Suppressor macrophage (primary cell): Measurements from ENCODE around the gene CAPN3.
A peak's percentile ranks its signal among the peaks of the same experiment; 100 is the strongest.

Experiments
- DNase-seq, 4 experiments: peaks; one replicate each; pipeline ENCODE4 v3.0.0-alpha.2; 2020 to 2022

The CAPN3 gene

GRCh38 chr15:42395838-42396237 is 36.5 kb downstream of the CAPN3 start:
- no peak for DNase-seq

DNA sequence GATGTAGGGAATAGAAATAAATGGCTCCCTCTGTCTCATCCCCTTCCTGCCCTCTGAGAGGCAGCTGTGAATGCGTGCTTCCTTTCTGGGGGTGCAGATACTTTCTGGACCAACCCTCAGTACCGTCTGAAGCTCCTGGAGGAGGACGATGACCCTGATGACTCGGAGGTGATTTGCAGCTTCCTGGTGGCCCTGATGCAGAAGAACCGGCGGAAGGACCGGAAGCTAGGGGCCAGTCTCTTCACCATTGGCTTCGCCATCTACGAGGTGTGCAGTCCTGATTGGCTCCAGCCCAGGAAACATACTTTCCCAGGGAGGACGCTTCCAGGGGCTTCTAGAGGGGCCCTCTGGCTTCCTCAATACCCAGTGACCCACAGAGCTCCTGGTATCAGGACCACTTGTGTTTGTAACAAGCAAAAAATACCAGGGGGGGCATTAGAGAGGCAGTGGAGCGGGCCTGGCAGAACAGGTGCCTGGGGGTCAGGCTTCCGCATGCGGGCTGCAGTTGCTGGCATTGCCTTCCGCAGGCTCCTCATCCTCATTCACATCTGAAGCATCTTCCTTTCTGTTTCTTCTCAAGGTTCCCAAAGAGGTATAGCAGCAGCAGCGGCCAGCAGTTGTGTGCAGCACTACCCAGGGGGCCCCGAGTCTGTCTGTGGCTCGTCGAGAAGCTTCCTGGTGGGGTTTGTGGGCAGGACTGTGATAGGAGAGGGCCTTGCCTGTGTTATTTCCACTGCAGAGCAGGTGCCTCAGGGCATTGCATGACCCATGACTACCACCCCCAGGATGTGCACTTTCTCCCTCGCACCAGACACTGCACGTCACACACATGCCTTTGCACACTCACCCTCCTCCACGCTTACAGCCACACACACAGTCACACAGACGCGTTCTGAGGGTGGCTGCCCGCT is 42.5 kb downstream of the CAPN3 start:
- peak in 2 of 4 experiments; percentile 8 to 10 for DNase-seq

DNA sequence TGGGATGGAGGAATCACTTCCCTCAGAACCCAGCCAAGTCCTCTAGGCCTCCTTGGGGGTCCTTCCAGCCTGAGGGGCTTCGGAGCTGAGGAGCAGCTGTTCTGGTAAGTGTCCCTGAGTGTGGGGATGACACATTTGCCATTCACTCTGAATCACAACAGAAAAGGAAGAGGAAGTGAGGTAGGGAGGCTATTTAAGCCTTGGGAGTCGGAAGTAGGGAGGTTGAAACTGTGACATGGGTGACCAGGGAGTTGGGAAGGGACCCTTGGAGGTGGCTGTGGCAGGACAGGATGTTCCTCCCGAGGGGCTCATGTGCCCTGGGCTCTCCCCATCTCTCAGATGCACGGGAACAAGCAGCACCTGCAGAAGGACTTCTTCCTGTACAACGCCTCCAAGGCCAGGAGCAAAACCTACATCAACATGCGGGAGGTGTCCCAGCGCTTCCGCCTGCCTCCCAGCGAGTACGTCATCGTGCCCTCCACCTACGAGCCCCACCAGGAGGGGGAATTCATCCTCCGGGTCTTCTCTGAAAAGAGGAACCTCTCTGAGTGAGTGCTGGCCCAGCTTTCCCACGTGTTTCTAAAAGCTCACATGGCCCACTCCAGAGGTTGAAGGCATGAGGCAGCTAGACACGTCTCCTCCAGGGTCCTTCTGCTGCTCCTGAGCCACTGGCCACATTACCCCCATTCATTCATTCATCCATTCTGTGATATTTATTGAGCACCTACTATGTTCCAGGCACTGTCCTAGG is 43.3 kb downstream of the CAPN3 start:
- peak; percentile 33 to 77 (median 64) for DNase-seq

DNA sequence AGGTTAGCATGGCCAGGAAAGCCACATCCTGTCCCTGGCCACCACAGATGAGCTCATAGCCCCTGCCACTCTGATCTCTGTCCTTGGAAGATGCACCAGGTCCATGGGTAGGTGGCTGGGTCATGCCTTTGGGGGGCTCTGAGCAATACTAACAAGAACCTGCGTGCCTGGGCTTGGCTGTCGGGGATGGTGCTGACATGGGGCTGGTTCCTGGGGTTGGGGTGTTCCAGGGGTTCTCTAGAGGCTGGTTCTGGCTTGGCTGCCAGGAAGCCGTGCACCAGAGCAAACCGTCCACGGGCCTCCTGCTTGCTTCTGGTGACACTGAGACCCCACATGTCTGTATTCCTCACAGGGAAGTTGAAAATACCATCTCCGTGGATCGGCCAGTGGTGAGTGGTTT is 44.1 kb downstream of the CAPN3 start:
- DNase-seq: no peak

- no peak for DNase-seq
These were observed 45.3 kb downstream of the CAPN3 start for GRCh38 chr15:42404461-42405235.

GRCh38 chr15:42405863-42406482 is 46.7 kb downstream of the CAPN3 start:
- DNase-seq: peak in 2 of 4 experiments; percentile 8 to 12

GRCh38 chr15:42408178-42408577 is 48.9 kb downstream of the CAPN3 start:
- no peak for DNase-seq

- DNase-seq: no peak
These were observed 49.7 kb downstream of the CAPN3 start for GRCh38 chr15:42409011-42409410.

GRCh38 chr15:42411884-42412283 is 52.6 kb downstream of the CAPN3 start:
- DNase-seq: no peak

GRCh38 chr15:42413920-42414319 is 54.6 kb downstream of the CAPN3 start:
- no peak for DNase-seq

DNA sequence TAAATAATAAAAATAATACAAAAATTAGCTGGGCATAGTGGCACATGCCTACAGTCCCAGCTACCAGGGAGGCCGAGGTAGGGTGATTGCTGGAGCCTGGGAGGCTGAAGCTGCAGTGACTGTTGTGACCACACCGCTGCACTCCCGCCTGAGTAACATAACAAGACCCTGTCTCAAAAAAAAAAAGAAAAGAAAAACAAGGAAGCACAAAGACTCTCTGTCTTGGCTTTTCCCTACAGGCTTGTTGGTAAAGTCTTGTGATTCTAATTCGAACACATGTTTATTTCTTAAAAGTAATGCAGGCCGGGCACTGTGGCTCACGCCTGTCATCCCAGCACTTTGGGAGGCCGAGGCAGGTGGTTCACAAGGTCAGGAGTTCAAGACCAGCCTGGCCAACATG is 60.1 kb downstream of the CAPN3 start:
- DNase-seq: no peak

GRCh38 chr15:42421376-42421775 is 62.1 kb downstream of the CAPN3 start:
- DNase-seq: no peak

GRCh38 chr15:42427429-42428223 is 68.3 kb downstream of the CAPN3 start:
- peak in 2 of 4 experiments; percentile 3 to 8 for DNase-seq

DNA sequence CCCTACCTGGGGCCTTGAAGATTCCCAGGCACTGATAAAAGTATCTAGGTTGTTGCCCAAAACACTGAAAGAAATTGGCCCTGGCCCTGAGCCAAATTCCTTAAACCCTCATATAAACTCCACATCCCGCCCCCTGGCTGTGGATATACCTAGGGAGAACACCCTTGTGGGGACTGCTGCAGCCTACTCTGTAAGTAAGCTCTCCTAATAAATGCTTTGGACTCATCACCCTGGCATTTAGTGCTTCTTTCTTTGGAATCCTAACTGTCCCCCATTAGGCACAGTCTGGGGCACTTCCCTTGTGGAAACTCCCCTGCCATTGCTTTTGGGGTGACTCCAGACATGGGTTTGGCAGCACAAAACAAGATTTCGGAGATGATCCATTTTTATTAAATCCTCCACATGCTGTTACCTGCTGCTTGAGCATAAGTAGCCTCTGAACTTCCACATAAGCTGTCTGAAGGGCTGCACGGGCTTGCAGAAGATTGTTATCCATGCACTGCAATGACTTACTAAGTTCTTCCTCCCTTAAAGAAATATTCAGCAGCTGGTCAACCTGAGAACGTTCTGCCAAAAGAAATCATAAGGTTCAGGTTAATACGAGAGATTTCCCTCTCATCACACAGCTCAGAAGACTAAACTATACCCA is 85.2 kb downstream of the CAPN3 start:
- DNase-seq: no peak

GRCh38 chr15:42445551-42445950 is 86.2 kb downstream of the CAPN3 start:
- no peak for DNase-seq

GRCh38 chr15:42447599-42447998 is 88.3 kb downstream of the CAPN3 start:
- DNase-seq: no peak

DNA sequence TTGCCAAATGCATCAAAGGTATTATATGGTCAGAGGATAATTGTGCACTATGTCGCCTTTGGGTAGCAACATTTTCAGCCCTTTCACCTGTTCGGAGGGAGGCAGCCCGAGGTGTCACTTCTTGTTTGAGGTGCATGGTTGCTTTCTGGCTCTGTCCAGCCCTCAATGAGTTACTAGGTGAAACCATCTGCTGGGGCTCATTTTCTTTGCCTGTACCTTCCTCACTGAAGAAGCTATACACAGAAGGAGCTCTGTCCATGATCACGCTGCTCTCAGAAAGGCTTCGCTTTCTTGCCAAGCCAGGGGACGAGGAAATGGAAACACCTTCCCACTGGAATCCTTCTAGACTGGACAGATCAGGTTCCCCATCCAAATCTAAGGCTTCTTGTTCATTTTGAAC is 89.0 kb downstream of the CAPN3 start:
- DNase-seq: no peak

GRCh38 chr15:42449770-42450424 is 90.6 kb downstream of the CAPN3 start:
- DNase-seq: no peak

- DNase-seq: no peak
These were observed 91.1 kb downstream of the CAPN3 start for GRCh38 chr15:42450425-42450790.

- DNase-seq: no peak
These were observed 94.5 kb downstream of the CAPN3 start for GRCh38 chr15:42453826-42454225.

- DNase-seq: no peak
These were observed 97.2 kb downstream of the CAPN3 start for GRCh38 chr15:42456531-42456930.
